Upper lobe of left lung (tissue), 4 donors: ENCODE results near the gene HIP1.

Experiments used
- EP300 ChIP-seq, 4 donors: sonication (generic); formaldehyde crosslinking; IDR thresholded peaks; one replicate each; pipeline ENCODE4 v1.5.1; 2017; ENCODE audit warnings: antibody characterized with exemption in 4 of 4, control low read depth in 2 of 4
- POLR2A ChIP-seq, 4 donors: fragments of 450-650 bp; IDR thresholded peaks; one replicate each; pipeline ENCODE4 v1.5.1; 2016 to 2017; ENCODE audit warnings: antibody characterized with exemption in 4 of 4, mild to moderate bottlenecking in 2 of 4
- TF ChIP-seq, protein P1 (sequence below), 6 experiments: fragments of 450-650 bp in 4 of 6; fragments of 200-600 bp in 2 of 6; sonication (generic) in 2 of 6; IDR thresholded peaks; one replicate each; pipeline ENCODE4 v1.5.1; 2016 to 2019; ENCODE audit warnings: antibody characterized with exemption in 6 of 6

DNA sequence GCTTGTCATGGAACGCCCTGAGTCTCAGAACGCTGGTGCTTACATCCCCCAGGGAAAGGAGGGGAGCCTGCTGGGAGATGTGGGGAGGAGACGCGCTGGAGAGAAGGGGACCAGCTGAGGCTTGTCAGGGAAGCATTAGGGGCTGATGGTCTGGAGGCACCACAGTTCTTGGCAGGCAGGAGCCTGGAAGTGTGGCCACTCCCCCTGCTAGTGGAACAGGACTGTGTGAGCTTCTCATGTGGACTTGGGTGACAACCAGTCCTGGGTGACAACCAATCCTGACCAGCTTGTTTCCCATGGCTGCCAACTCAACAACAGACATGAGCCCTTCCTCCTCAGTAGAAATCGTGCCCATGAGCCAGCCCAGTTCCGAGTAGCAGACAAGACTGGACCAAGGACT, 158.8 kb downstream of the HIP1 start:
- TF ChIP-seq, protein P1, sequence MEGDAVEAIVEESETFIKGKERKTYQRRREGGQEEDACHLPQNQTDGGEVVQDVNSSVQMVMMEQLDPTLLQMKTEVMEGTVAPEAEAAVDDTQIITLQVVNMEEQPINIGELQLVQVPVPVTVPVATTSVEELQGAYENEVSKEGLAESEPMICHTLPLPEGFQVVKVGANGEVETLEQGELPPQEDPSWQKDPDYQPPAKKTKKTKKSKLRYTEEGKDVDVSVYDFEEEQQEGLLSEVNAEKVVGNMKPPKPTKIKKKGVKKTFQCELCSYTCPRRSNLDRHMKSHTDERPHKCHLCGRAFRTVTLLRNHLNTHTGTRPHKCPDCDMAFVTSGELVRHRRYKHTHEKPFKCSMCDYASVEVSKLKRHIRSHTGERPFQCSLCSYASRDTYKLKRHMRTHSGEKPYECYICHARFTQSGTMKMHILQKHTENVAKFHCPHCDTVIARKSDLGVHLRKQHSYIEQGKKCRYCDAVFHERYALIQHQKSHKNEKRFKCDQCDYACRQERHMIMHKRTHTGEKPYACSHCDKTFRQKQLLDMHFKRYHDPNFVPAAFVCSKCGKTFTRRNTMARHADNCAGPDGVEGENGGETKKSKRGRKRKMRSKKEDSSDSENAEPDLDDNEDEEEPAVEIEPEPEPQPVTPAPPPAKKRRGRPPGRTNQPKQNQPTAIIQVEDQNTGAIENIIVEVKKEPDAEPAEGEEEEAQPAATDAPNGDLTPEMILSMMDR (IDR thresholded peaks at IDR 0.05): no peak
- TF ChIP-seq POLR2A (IDR thresholded peaks at IDR 0.05) (no peak), EP300 (IDR thresholded peaks at IDR 0.05) (no peak)
